Measurements from ENCODE around the gene UBE2J2.

The UBE2J2 gene

GRCh38 chr1:1237874-1238701, 35.6 kb downstream of the UBE2J2 start:
- FAIRE-seq: no peak

GRCh38 chr1:1236945-1237873, 36.4 kb downstream of the UBE2J2 start:
- FAIRE-seq: no peak

GRCh38 chr1:1236176-1236763, 37.4 kb downstream of the UBE2J2 start:
- no peak for FAIRE-seq

- FAIRE-seq: no peak
Observed at GRCh38 chr1:1235016-1235744, 38.5 kb downstream of the UBE2J2 start.

- FAIRE-seq: no peak
Observed at GRCh38 chr1:1234180-1234808, 39.4 kb downstream of the UBE2J2 start.

- no peak for FAIRE-seq
Observed at GRCh38 chr1:1233567-1233892, 40.1 kb downstream of the UBE2J2 start.

- FAIRE-seq: no peak
Observed at GRCh38 chr1:1232796-1233566, 40.7 kb downstream of the UBE2J2 start.

- no peak for FAIRE-seq
Observed at GRCh38 chr1:1232208-1232795, 41.4 kb downstream of the UBE2J2 start, which contains the start of gene B3GALT6. Gene B3GALT6, plus strand, starts transcription at chr1:1232237. Its CDS starts 42 bp downstream, at chr1:1232279.

- no peak for FAIRE-seq
Observed at GRCh38 chr1:1231400-1232207, 42.0 kb downstream of the UBE2J2 start, which contains the start of gene SDF4. Gene SDF4, minus strand, starts transcription at chr1:1232001. Its CDS starts 3,229 bp downstream, at chr1:1228772.

- FAIRE-seq: no peak
Observed at GRCh38 chr1:1230656-1231399, 42.8 kb downstream of the UBE2J2 start.

- no peak for FAIRE-seq
Observed at GRCh38 chr1:1229770-1230169, 43.9 kb downstream of the UBE2J2 start.

- FAIRE-seq: no peak
Observed at GRCh38 chr1:1228596-1229321, 44.9 kb downstream of the UBE2J2 start.

- no peak for FAIRE-seq
Observed at GRCh38 chr1:1228187-1228586, 45.5 kb downstream of the UBE2J2 start.

GRCh38 chr1:1227386-1227785, 46.3 kb downstream of the UBE2J2 start:
- FAIRE-seq: no peak

- no peak for FAIRE-seq
Observed at GRCh38 chr1:1226566-1227362, 46.9 kb downstream of the UBE2J2 start.

- FAIRE-seq: no peak
Observed at GRCh38 chr1:1225913-1226312, 47.7 kb downstream of the UBE2J2 start.

- FAIRE-seq: no peak
Observed at GRCh38 chr1:1225238-1225845, 48.3 kb downstream of the UBE2J2 start.
